Measurements from ENCODE around the gene SBF2.

GRCh38 chr11:10273738-10274137, 20.3 kb downstream of the SBF2 start:
- TF ChIP-seq CTCF (IDR thresholded peaks at IDR 0.05; ENCODE audit: low read length) (no peak), EZH2 (IDR thresholded peaks at IDR 0.05; ENCODE audit: borderline replicate concordance, low read length) (no peak)

Data from OCI-LY1 (cell line).